Measurements from ENCODE around the gene CAMKK1.

GRCh38 chr17:3848229-3848835, 44.5 kb downstream of the CAMKK1 start:
- TF ChIP-seq, protein P1, sequence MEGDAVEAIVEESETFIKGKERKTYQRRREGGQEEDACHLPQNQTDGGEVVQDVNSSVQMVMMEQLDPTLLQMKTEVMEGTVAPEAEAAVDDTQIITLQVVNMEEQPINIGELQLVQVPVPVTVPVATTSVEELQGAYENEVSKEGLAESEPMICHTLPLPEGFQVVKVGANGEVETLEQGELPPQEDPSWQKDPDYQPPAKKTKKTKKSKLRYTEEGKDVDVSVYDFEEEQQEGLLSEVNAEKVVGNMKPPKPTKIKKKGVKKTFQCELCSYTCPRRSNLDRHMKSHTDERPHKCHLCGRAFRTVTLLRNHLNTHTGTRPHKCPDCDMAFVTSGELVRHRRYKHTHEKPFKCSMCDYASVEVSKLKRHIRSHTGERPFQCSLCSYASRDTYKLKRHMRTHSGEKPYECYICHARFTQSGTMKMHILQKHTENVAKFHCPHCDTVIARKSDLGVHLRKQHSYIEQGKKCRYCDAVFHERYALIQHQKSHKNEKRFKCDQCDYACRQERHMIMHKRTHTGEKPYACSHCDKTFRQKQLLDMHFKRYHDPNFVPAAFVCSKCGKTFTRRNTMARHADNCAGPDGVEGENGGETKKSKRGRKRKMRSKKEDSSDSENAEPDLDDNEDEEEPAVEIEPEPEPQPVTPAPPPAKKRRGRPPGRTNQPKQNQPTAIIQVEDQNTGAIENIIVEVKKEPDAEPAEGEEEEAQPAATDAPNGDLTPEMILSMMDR (IDR thresholded peaks at IDR 0.05) = no peak
- TF ChIP-seq, protein P2, sequence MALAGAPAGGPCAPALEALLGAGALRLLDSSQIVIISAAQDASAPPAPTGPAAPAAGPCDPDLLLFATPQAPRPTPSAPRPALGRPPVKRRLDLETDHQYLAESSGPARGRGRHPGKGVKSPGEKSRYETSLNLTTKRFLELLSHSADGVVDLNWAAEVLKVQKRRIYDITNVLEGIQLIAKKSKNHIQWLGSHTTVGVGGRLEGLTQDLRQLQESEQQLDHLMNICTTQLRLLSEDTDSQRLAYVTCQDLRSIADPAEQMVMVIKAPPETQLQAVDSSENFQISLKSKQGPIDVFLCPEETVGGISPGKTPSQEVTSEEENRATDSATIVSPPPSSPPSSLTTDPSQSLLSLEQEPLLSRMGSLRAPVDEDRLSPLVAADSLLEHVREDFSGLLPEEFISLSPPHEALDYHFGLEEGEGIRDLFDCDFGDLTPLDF (CRISPR knock-in tag; IDR thresholded peaks at IDR 0.05) = no peak
- TF ChIP-seq ZBTB21 (CRISPR knock-in tag; IDR thresholded peaks at IDR 0.05; ENCODE audit: borderline replicate concordance) = no peak
- no peak for TF ChIP-seq SP1 (CRISPR knock-in tag; conservative IDR thresholded peaks at IDR 0.05)
- no peak for TF ChIP-seq CREM (CRISPR knock-in tag; IDR thresholded peaks at IDR 0.05)
- TF ChIP-seq PREB (CRISPR knock-in tag; IDR thresholded peaks at IDR 0.05; ENCODE audit: borderline replicate concordance) = no peak
- no peak for TF ChIP-seq PRRX2 (CRISPR knock-in tag; IDR thresholded peaks at IDR 0.05)
- no peak for TF ChIP-seq TCF7 (CRISPR knock-in tag; IDR thresholded peaks at IDR 0.05; ENCODE audit: low read depth)
- no peak for TF ChIP-seq CREB1 (CRISPR knock-in tag; IDR thresholded peaks at IDR 0.05)
- TF ChIP-seq ZNF423 (CRISPR knock-in tag; IDR thresholded peaks at IDR 0.05) = no peak
- TF ChIP-seq PRDM15 (CRISPR knock-in tag; IDR thresholded peaks at IDR 0.05) = no peak
- no peak for TF ChIP-seq CBFB (CRISPR knock-in tag; IDR thresholded peaks at IDR 0.05; ENCODE audit: low read depth)
